Muscle of leg (tissue), 11 donors: ENCODE measurements around the gene TM4SF1. TPM values are rescaled to one million over a fixed set of nuclear protein-coding genes. Genes with fewer than 3 reads are reported as not detected.

Experiments used
- DNase-seq: peaks from one replicate; pipeline ENCODE4 v3.0.0; 2013
- H3K27ac ChIP-seq: one replicate; pipeline ENCODE4 v1.5.1; 2013; ENCODE audit warnings: mild to moderate bottlenecking, low read length, control low read depth
- H3K27me3 ChIP-seq: one replicate; pipeline ENCODE4 v1.6.1; 2013; ENCODE audit warnings: low read length; ENCODE audit not compliant: control insufficient read depth, insufficient read depth
- H3K36me3 ChIP-seq: one replicate; pipeline ENCODE4 v1.6.1; 2013; ENCODE audit warnings: low read length; ENCODE audit not compliant: control insufficient read depth, insufficient read depth
- H3K4me1 ChIP-seq: one replicate; pipeline ENCODE4 v1.6.1; 2013; ENCODE audit warnings: low read length; ENCODE audit not compliant: control insufficient read depth, insufficient read depth
- H3K4me3 ChIP-seq: one replicate; pipeline ENCODE4 v1.5.1; 2013; ENCODE audit warnings: low read length, control low read depth
- H3K9me3 ChIP-seq: replicated peaks from 2 replicates; pipeline ENCODE4 v1.6.1; 2013; ENCODE audit warnings: low read depth, low read length; ENCODE audit not compliant: control insufficient read depth
- WGBS: methylation state at CpG from one replicate; pipeline ENCODE4 v1.1.5; 2013; ENCODE audit warnings: missing lambda C conversion rate; ENCODE audit not compliant: insufficient coverage; 5-methylcytosine and 5-hydroxymethylcytosine counted together
- polyA plus RNA-seq, 8 donors: library from polyadenylated mRNA; unstranded; fragments of 120-200 nt; gene quantifications; one replicate each; pipeline versions ENCODE4 v1.2.1 to v1.2.3, GENCODE V29; 2013; ENCODE audit warnings: inconsistent platforms in 1 of 8, low replicate concordance in 1 of 8; ENCODE audit not compliant: insufficient read length in 8 of 8, insufficient read depth in 1 of 8
- total RNA-seq: library from RNA; stranded (reverse); fragments of 120-200 nt; gene quantifications from one replicate; pipeline ENCODE4 v1.2.4, GENCODE V29; 2013

The TM4SF1 gene
- total and polyA plus RNA-seq, 9 donors: 32.8 to 57.2 (median 39.9) TPM

- 17% methylated on average over 1 of the region's 3 CpGs for WGBS
- H3K9me3 ChIP-seq: no peaks in the 10 kb centered on the region
- DNase-seq: no peak
- H3K36me3 ChIP-seq: peaks cover 2% of the 10 kb centered on the region
- no peaks in the 10 kb centered on the region for H3K4me1 ChIP-seq
- H3K27ac ChIP-seq: no peak overlapping the region
- H3K4me3 ChIP-seq: no peak overlapping the region
- no peaks in the 10 kb centered on the region for H3K27me3 ChIP-seq
These were observed 7.2 kb downstream of the TM4SF1 start for GRCh38 chr3:149369991-149370866.

GRCh38 chr3:149368674-149369497 is 8.6 kb downstream of the TM4SF1 start:
- no peaks in the 10 kb centered on the region for H3K9me3 ChIP-seq
- DNase-seq: no peak
- H3K27me3 ChIP-seq: no peaks in the 10 kb centered on the region
- H3K4me1 ChIP-seq: no peaks in the 10 kb centered on the region
- no peak overlapping the region for H3K27ac ChIP-seq
- 100% methylated on average over 2 of the region's 6 CpGs for WGBS
- peaks cover 2% of the 10 kb centered on the region for H3K36me3 ChIP-seq
- no peak overlapping the region for H3K4me3 ChIP-seq

GRCh38 chr3:149368201-149368673 is 9.2 kb downstream of the TM4SF1 start:
- H3K36me3 ChIP-seq: peaks cover 2% of the 10 kb centered on the region
- DNase-seq: no peak
- no peak overlapping the region for H3K27ac ChIP-seq
- whole genome bisulfite sequencing: no CpG with 5 or more reads among the region's 6 CpGs
- H3K4me1 ChIP-seq: no peaks in the 10 kb centered on the region
- H3K9me3 ChIP-seq: no peaks in the 10 kb centered on the region
- H3K27me3 ChIP-seq: no peaks in the 10 kb centered on the region
- H3K4me3 ChIP-seq: no peak overlapping the region

- no peaks in the 10 kb centered on the region for H3K27me3 ChIP-seq
- H3K36me3 ChIP-seq: peaks cover 2% of the 10 kb centered on the region
- H3K27ac ChIP-seq: no peak overlapping the region
- 43% methylated on average over 1 of the region's 3 CpGs for WGBS
- H3K4me3 ChIP-seq: no peak overlapping the region
- H3K4me1 ChIP-seq: peaks cover 2% of the 10 kb centered on the region
- H3K9me3 ChIP-seq: no peaks in the 10 kb centered on the region
- DNase-seq: no peak
These were observed 10.3 kb downstream of the TM4SF1 start for GRCh38 chr3:149366941-149367840.

GRCh38 chr3:149366031-149366430 is 11.4 kb downstream of the TM4SF1 start:
- no peak for DNase-seq
- H3K4me3 ChIP-seq: no peak overlapping the region
- no peak overlapping the region for H3K27ac ChIP-seq
- no peaks in the 10 kb centered on the region for H3K9me3 ChIP-seq
- no peaks in the 10 kb centered on the region for H3K36me3 ChIP-seq
- H3K27me3 ChIP-seq: no peaks in the 10 kb centered on the region
- peaks cover 2% of the 10 kb centered on the region for H3K4me1 ChIP-seq
- WGBS: no CpG with 5 or more reads among the region's 2 CpGs

- WGBS: 80% methylated on average over 2 of the region's 2 CpGs
- Histone ChIP-seq H3K27ac (no peak overlapping the region), H3K36me3 (no peaks in the 10 kb centered on the region), H3K9me3 (no peaks in the 10 kb centered on the region), H3K4me3 (no peak overlapping the region), H3K27me3 (no peaks in the 10 kb centered on the region), H3K4me1 (peaks cover 2% of the 10 kb centered on the region)
- no peak for DNase-seq
These were observed 12.8 kb downstream of the TM4SF1 start for GRCh38 chr3:149364624-149365023.

- H3K4me1 ChIP-seq: peaks cover 2% of the 10 kb centered on the region
- H3K27me3 ChIP-seq: no peaks in the 10 kb centered on the region
- 40% methylated on average over 1 of the region's 2 CpGs for WGBS
- H3K4me3 ChIP-seq: no peak overlapping the region
- no peak overlapping the region for H3K27ac ChIP-seq
- DNase-seq: peak; percentile 29
- no peaks in the 10 kb centered on the region for H3K36me3 ChIP-seq
- no peaks in the 10 kb centered on the region for H3K9me3 ChIP-seq
These were observed 14.4 kb downstream of the TM4SF1 start for GRCh38 chr3:149363053-149363452.

- Histone ChIP-seq H3K4me1 (peaks cover 2% of the 10 kb centered on the region), H3K4me3 (no peak overlapping the region), H3K36me3 (no peaks in the 10 kb centered on the region), H3K27ac (no peak overlapping the region), H3K9me3 (no peaks in the 10 kb centered on the region), H3K27me3 (no peaks in the 10 kb centered on the region)
- DNase-seq: no peak
- WGBS: 45% methylated on average over 3 of the region's 5 CpGs
These were observed 15.1 kb downstream of the TM4SF1 start for GRCh38 chr3:149362366-149362765.

- H3K4me1 ChIP-seq: no peaks in the 10 kb centered on the region
- H3K36me3 ChIP-seq: no peaks in the 10 kb centered on the region
- no CpG with 5 or more reads among the region's 4 CpGs for WGBS
- no peak overlapping the region for H3K27ac ChIP-seq
- no peak for DNase-seq
- H3K27me3 ChIP-seq: no peaks in the 10 kb centered on the region
- no peak overlapping the region for H3K4me3 ChIP-seq
- no peaks in the 10 kb centered on the region for H3K9me3 ChIP-seq
These were observed 20.8 kb downstream of the TM4SF1 start for GRCh38 chr3:149356630-149357029.
